GM12865 (cell line): Measurements from ENCODE around the gene CELF4.

Experiments
- DNase-seq: peaks from one replicate; pipeline ENCODE4 v3.0.0; 2010; ENCODE audit warnings: low read depth
- H3K4me3 ChIP-seq: 2 replicates; pipeline ENCODE4 v1.5.1; 2011; ENCODE audit warnings: mild to moderate bottlenecking, low read depth, low read length, control low read depth
- TF ChIP-seq, protein P1 (sequence below): IDR thresholded peaks from 2 replicates; pipeline ENCODE4 v1.5.1; 2011; ENCODE audit warnings: low read length, control low read depth, low read depth, inconsistent platforms; ENCODE audit not compliant: insufficient read depth; ENCODE audit errors: missing control alignments

CELF4 gene

DNA sequence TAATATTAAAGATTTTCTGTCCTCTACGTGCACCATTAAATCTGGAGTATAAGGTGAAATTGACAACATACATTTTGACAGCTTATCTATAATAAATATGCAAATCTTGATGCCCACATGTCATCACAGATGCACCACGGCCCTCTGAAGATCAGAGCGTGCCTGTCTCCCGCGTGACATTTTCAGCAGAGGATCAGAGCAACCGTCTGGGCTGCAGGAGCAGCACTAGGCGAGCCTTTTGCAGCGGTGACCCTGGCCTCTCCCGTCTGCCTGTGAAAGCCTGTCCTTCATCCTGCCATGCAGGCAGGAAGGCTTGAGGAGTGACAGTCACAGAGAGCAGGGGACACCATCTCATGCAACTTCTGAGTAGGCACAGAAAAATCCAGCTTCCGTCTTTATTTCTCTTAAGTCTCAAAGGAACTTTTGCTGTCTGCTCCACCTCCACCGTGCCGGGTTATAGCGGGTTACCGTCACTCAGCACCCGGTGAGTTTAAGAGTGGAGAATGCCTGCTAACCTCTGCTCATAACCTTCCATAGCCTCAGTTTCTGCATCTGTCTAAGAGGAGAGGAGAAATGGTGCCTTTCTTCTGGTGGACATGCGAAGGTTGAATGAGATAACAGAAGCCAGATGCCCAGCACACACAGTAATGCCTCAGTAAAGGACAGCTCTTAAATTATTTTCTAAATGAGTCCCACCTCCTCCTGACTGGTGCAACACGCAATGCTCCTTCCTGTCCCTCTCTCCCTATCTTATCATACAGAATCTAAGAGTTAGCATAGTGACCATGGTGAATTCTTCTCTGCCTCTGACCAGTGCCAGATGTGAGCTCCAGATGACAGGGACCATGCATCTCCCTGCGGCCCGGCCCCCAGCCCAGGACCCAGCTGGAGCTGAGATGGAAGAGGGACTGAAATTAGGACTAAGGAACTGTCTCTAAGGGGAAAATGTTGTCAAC lies 43.8 kb downstream of the CELF4 start:
- H3K4me3 ChIP-seq, result no peak overlapping the region
- TF ChIP-seq, protein P1, sequence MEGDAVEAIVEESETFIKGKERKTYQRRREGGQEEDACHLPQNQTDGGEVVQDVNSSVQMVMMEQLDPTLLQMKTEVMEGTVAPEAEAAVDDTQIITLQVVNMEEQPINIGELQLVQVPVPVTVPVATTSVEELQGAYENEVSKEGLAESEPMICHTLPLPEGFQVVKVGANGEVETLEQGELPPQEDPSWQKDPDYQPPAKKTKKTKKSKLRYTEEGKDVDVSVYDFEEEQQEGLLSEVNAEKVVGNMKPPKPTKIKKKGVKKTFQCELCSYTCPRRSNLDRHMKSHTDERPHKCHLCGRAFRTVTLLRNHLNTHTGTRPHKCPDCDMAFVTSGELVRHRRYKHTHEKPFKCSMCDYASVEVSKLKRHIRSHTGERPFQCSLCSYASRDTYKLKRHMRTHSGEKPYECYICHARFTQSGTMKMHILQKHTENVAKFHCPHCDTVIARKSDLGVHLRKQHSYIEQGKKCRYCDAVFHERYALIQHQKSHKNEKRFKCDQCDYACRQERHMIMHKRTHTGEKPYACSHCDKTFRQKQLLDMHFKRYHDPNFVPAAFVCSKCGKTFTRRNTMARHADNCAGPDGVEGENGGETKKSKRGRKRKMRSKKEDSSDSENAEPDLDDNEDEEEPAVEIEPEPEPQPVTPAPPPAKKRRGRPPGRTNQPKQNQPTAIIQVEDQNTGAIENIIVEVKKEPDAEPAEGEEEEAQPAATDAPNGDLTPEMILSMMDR, result no peak
- no peak for DNase-seq

DNA sequence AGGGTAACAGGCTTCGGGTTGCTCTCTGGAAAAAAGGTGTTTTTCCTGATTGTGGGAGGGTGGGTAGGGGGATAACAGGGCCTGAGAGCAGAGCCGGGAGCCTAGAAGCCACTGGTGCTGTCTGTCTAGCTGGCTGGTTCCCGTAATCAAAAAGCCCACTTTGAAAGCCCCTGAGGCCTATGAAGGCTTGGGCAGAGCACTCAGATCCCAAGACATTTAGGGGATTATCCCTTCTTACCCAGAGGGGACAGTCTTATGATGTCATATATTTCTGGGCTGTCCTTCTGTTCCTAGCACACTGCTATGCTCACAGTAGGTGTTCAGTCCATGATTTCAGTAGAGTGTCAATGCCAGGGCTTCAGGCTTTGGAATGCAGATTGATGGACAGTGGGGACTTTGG lies 45.1 kb downstream of the CELF4 start:
- TF ChIP-seq, protein P1, result no peak
- H3K4me3 ChIP-seq, result no peak overlapping the region
- DNase-seq, result no peak

DNA sequence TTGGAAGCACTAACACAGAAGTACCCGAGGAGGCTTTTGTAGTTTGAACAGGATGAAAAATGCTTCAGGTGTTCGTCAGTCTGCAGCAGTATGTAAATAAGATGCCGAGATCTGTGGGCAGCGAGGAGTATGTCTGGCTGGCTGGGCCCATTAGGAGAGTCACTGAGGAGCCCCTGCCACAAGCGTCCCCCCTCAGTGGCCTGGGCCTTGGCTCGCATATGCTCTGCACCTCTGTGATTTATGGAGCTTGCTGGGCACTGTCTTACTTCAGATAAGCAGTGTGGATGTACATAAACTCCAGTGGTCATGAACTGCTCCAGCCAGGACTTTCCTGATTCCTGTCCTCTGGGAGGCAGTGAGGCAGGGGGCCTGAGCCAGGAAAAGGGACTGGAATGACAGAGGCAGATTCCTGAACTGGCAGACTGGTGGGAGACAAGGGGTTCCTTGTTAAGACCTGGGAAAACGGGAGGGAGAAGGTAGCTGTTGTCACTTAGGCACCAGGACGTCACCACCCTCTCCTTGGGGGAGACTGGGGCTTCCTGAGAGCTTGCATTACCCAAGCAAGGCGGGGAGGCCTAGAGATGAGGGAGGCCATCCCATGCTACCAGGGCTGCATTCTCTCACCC lies 46.0 kb downstream of the CELF4 start:
- TF ChIP-seq, protein P1, result no peak
- no peak for DNase-seq
- no peak overlapping the region for H3K4me3 ChIP-seq

DNA sequence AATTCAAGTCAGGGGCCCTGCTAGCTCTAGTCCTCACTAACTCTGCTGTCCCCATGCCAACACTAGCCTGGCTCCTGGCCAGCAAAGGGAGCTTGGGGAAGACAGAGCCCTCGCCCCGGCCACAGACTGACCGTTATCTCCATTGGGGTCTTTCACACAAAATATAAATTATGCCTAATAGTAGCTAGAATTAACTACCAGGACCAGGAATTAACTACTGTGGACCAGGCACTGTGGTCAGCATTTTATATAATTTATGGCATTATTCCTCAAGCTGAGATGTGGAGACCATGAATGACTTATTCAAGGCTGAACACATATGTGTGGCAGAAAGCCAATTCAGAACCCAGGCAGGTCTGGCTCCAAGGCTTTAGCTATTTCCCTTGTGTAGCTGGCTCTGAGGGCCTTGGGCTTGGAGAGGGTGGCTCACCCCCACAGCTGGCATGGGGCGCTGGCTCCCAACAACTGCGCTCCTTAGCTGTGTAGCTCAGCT lies 49.2 kb downstream of the CELF4 start:
- DNase-seq, result no peak
- no peak overlapping the region for H3K4me3 ChIP-seq
- TF ChIP-seq, protein P1, result no peak

DNA sequence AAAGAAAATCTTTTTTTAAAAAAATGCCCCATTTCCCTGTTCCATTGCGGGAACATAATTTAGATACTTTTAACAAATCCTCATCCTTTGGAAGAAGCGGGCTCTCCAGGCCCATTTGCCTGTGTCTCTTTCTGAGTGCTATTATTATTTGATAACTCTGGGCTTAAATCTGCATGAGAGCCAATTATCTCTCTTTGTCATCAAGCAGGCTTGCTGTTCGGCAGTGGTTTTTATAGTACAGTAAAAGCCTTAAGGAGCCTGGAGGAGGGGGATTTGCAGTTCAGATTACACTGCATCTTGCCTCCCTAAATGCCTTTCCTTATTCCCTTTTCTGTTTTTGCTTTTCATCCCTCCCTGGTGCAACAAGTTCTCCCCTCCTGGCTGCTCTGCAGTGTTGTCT lies 50.6 kb downstream of the CELF4 start:
- H3K4me3 ChIP-seq, result no peak overlapping the region
- TF ChIP-seq, protein P1, result no peak
- DNase-seq, result no peak

DNA sequence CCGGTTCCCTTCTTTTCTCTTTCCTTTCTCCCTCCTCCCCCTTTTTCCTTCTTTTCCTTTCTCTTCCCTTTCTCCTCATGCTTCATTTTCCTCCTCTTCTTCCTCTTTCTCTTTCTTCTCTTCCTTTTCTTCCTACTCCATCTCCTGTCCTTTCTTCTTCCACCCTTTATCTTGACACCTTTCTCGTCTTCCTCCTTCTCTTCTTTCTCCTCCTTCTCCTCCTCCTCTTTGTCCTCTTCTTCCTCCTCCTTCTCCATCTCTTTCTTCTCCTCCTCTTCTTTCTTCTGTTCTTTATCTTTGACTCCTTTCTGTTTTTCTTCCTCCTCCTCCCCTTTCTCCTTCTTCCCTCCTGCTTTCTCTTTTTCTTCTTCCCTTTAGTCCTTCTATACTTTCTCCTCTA lies 53.2 kb downstream of the CELF4 start:
- H3K4me3 ChIP-seq, result no peak overlapping the region
- TF ChIP-seq, protein P1, result no peak
- no peak for DNase-seq
